Stimulated activated CD8-positive, alpha-beta memory T cell treated with anti-CD3 and anti-CD28 coated beads, Interleukin-7, amount 100 ng/mL, for 24 hours (primary cell): ENCODE measurements around the gene CNBP.
"Not testable (repeated sequence)": the region's sequence is repeated elsewhere in the genome, so short reads cannot be mapped to it uniquely, and the experiment has no call there.

Experiments used
- DNase-seq: peaks from one replicate; pipeline ENCODE4 v3.0.0-alpha.2; 2020; ENCODE audit warnings: low read depth

CNBP gene

GRCh38 chr3:129184784-129185542 lies 1.3 kb upstream of the CNBP start:
- DNase-seq = not testable (repeated sequence)

DNA sequence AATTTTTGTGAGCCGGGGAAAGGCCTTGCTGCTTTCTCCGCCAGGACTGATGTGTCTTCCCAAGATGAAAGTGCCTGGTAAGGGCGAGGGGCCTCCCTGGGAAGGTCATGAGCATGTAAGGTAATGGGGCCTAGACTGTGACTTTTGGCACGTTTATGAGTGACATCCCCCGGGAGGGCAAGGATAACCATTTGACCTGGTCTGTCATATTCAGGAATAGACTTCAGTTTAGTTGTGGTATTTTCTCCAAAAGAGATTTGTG lies 631 bp upstream of the CNBP start:
- DNase-seq = no peak

DNA sequence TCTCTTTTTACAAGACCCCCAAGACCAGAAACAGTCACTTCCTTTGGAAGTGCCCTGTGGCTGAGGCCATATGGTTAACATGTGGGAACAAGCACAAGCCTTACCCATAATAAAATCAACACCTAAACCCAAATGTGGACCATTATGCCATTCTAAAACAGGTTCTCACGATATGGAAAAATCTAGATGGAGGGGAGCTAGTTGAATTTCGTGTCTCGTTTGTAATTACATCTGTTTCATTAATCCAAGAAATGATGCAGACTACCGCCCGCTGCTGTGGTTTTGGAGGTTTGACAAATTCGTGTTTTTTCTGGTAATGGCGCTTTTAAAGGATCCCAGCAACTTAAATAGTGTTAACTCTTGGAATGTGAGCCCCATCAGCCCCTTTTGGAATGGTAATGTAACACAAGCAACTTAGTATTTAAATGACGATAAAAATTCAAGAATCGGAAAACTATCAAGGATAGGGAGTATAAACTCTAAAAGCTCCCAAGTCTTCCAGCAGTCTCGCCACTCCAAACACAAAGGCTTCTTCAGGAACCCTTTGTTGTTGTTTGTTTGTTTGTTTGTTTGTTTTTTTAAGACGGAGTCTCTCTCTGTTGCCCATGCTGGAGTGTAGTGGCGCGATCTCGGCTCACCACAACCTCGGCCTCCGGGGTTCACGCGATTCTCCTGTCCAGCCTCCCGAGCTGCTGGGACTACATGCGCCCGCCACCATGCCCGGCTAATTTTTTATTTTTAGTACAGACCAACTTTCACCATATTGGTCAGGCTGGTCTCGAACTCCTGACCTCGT lies 1.1 kb downstream of the CNBP start:
- peak; percentile 16 for DNase-seq

GRCh38 chr3:129181819-129182218 lies 1.9 kb downstream of the CNBP start:
- DNase-seq = no peak

- no peak for DNase-seq
These were observed 3.2 kb downstream of the CNBP start for GRCh38 chr3:129180461-129180860.

- no peak for DNase-seq
These were observed 7.6 kb downstream of the CNBP start for GRCh38 chr3:129176051-129176450.

- DNase-seq = no peak
These were observed 10.0 kb downstream of the CNBP start for GRCh38 chr3:129173725-129174124.

- DNase-seq = no peak
These were observed 10.5 kb downstream of the CNBP start for GRCh38 chr3:129173206-129173605.

GRCh38 chr3:129166579-129167332 lies 16.9 kb downstream of the CNBP start:
- DNase-seq = no peak

GRCh38 chr3:129165594-129165993 lies 18.1 kb downstream of the CNBP start:
- DNase-seq = not testable (repeated sequence)

DNA sequence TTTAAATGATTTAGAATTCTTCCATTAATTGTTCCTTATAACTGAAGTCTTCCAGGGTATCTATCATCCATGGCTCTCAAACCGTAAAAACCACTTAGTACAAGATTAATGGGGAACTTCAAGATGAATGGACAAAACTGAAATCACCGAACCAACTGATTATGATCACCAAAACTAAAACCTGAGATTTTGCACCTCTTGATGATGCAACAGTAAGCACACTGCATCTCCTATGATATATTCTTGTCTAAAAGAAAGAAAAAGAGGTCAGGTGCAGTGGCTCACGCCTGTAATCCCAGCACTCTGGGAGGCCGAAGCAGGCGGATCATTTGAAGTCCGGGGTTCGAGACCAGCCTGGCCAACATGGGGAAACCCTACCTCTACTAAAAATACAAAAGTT lies 19.2 kb downstream of the CNBP start:
- no peak for DNase-seq

DNA sequence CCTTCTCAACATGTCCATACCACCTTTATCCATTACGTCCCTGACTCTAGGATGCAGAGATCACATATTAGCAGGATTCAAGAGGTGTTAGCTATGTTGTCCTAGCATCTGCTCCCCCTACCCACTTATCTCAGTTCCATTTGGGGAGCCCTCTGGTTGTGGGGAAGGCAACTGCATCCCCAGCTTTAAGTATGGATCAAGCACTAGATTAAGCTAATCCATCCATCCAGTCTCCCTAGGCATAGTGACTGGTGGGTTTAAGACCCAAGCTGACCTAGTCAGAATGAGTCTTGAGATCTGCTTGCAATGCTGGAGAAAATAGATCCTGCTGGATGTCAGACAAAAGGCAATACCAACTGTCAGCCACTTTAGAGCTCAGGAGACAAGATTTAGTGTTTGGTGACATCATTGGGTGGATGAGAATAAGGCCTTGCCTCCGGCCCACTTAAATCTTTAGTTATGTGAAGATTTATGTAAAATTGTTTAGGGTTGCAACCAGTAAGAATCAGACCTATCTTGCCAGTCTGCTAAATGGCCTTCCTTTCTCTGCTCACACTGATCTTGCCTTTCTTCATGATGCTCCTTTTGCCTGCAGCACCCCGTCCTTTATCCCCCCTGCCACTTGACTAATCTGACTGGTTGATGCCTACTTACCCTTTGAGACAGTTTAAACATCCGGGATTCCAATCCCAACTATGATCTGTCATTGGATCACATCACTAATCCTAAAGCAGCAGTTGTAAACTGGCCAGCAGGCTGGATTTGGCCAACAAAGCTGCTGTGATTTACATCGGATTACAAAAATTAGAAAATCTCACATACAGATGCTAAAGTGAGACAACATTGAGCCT lies 20.7 kb downstream of the CNBP start:
- no peak for DNase-seq

- DNase-seq = no peak
These were observed 21.8 kb downstream of the CNBP start for GRCh38 chr3:129161860-129162271.

- peak; percentile 69 for DNase-seq
These were observed 22.5 kb downstream of the CNBP start, which contains the start of gene ISY1 for GRCh38 chr3:129160891-129161859. TSS of gene ISY1 (minus strand) at chr3:129161063. CDS start at chr3:129160975, 88 bp downstream.

GRCh38 chr3:129144786-129145185 lies 38.9 kb downstream of the CNBP start:
- DNase-seq = no peak

- DNase-seq = not testable (repeated sequence)
These were observed 42.7 kb downstream of the CNBP start for GRCh38 chr3:129141011-129141410.

DNA sequence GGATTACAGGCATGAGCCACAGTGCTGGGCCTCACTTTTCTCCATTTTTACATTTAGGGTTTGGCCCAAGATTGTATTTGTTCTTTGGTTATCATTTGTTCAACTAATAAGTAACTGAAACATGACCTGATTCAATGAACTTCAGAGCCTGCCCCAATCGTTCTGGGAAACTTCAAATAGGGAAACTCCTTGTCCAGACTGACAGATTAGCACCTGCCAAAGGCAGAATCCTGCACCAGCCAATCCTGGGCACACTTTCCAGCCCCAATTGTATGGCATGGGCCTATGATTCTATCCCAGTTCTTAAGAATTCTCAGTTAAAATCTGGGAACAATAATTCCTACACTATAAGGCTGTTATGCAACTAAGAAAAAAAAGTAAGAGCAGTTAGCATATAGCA lies 43.8 kb downstream of the CNBP start:
- no peak for DNase-seq

DNA sequence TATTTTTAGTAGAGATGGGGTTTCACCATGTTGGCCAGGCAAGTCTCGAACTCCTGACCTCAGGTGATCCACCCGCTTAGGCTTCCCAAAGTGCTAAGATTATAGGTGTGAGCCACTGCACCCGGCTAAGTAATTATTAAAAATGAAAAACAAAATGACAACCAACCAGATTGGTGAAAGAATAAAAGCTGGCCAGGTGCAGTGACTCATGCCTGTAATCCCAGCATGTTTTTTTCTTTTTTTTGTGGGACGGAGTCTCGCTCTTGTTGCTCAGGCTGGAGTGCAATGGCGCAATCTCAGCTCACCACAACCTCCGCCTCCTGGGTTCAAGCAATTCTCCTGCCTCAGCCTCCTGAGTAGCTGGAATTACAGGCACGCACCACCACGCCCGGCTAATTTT lies 47.4 kb downstream of the CNBP start:
- DNase-seq = not testable (repeated sequence)

DNA sequence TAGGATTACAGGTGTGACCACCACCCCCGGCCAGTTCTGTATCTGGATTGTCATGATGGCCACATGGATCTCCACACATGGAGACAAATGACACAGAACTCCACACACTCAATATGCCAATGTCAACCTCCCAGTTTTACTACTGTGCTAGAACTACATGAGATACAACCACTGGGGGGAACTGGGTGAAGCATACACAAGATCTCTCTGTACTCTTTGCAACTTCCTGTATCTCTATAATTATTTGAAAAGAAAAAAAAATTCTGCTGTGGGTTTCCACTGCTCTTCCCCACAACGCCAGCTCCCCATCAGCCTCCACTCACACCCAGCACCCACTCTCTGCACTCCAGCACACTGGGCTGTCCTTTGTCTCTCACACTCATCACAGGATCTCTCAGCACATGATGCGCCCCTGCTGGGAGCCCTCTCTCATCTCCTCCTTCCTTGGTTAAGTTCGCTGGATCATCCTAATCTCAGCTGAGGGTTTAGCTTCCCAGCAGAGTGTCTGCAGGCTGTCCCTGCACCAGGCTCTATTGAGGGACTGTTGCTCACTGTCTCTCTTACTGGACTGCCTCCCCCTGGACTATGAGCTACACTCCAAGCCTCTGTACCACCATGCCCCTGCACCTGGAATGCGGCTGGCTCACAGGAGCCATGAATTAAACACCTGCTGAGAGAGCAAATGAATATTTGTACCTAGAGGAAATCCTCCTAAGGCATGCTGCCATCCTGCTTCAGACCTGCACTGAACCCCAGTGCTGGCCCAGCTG lies 51.4 kb downstream of the CNBP start:
- DNase-seq = no peak
